ENCODE measurements around the gene PSME2.

DNA sequence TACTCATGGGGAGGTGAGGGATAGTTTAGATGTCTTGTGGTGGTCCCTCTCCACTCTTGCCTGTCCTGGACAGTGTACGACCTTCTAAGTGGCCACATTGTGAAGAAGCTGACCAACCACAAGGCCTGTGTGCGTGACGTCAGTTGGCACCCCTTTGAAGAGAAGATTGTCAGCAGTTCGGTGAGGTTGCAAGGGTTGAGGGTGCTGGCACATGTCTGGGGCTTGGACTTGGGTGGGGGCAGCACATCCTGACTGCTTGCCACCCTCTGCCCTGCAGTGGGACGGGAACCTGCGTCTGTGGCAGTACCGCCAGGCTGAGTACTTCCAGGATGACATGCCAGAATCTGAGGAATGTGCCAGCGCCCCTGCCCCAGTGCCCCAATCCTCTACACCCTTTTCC is 23.5 kb downstream of the PSME2 start:
- TF ChIP-seq, protein P1, sequence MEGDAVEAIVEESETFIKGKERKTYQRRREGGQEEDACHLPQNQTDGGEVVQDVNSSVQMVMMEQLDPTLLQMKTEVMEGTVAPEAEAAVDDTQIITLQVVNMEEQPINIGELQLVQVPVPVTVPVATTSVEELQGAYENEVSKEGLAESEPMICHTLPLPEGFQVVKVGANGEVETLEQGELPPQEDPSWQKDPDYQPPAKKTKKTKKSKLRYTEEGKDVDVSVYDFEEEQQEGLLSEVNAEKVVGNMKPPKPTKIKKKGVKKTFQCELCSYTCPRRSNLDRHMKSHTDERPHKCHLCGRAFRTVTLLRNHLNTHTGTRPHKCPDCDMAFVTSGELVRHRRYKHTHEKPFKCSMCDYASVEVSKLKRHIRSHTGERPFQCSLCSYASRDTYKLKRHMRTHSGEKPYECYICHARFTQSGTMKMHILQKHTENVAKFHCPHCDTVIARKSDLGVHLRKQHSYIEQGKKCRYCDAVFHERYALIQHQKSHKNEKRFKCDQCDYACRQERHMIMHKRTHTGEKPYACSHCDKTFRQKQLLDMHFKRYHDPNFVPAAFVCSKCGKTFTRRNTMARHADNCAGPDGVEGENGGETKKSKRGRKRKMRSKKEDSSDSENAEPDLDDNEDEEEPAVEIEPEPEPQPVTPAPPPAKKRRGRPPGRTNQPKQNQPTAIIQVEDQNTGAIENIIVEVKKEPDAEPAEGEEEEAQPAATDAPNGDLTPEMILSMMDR (IDR thresholded peaks at IDR 0.05), result no peak
- no peak for TF ChIP-seq POLR2A (IDR thresholded peaks at IDR 0.05)
